Keratinocyte (primary cell): ENCODE measurements around the gene CXCL10. TPM values are rescaled to one million over a fixed set of nuclear protein-coding genes. Genes with fewer than 3 reads are reported as not detected.
"Not testable (repeated sequence)": the region's sequence is repeated elsewhere in the genome, so short reads cannot be mapped to it uniquely, and the experiment has no call there.

ENCODE experiments used
- DNase-seq: peaks from one replicate; pipeline ENCODE4 v3.0.0-alpha.2; 2011; ENCODE audit warnings: low read depth, missing footprints, low spot score
- FAIRE-seq: peaks from 2 replicates; lab custom pipeline; 2011; peaks lifted over from hg19 to GRCh38; lab: Jason Lieb, UNC
- H2AFZ ChIP-seq: 2 replicates; pipeline ENCODE4 v1.6.0; 2012; ENCODE audit warnings: low read length, control low read depth, inconsistent platforms; ENCODE audit not compliant: control insufficient read depth
- H3K27ac ChIP-seq: 2 replicates; pipeline ENCODE4 v1.5.1; 2011; ENCODE audit warnings: low read length; ENCODE audit not compliant: control insufficient read depth, insufficient read depth
- H3K27me3 ChIP-seq: 3 replicates; pipeline ENCODE4 v1.6.0; 2011; ENCODE audit warnings: low read length; ENCODE audit not compliant: control insufficient read depth, insufficient read depth; ENCODE audit errors: extremely low read depth
- H3K36me3 ChIP-seq, 2 experiments: 2 replicates in 1 of 2; 3 replicates in 1 of 2; pipeline ENCODE4 v1.5.1; 2011; ENCODE audit warnings: low read length in 2 of 2, mild to moderate bottlenecking in 1 of 2; ENCODE audit not compliant: control insufficient read depth in 2 of 2, insufficient read depth in 2 of 2; ENCODE audit errors: extremely low read depth in 1 of 2
- H3K4me1 ChIP-seq: 3 replicates; pipeline ENCODE4 v1.5.1; 2011; ENCODE audit warnings: low read length; ENCODE audit not compliant: control insufficient read depth, insufficient read depth; ENCODE audit errors: extremely low read depth
- H3K4me2 ChIP-seq: 3 replicates; pipeline ENCODE4 v1.6.0; 2011; ENCODE audit warnings: low read depth, low read length; ENCODE audit not compliant: control insufficient read depth, insufficient read depth; ENCODE audit errors: extremely low read depth
- H3K4me3 ChIP-seq, 3 experiments: fragments of 200-600 bp in 1 of 3; sonication (generic) in 1 of 3; 2 replicates in 2 of 3; 3 replicates in 1 of 3; pipeline ENCODE4 v1.5.1; 2011 to 2016; ENCODE audit warnings: low read length in 3 of 3, mild to moderate bottlenecking in 3 of 3, control low read depth in 2 of 3, inconsistent platforms in 1 of 3, low read depth in 1 of 3, mixed read lengths in 1 of 3, mixed run types in 1 of 3, moderate library complexity in 1 of 3; ENCODE audit not compliant: control insufficient read depth in 2 of 3, insufficient read depth in 2 of 3; ENCODE audit errors: extremely low read depth in 1 of 3
- H3K79me2 ChIP-seq: 2 replicates; pipeline ENCODE4 v1.6.0; 2012; ENCODE audit warnings: low read length; ENCODE audit not compliant: control insufficient read depth, insufficient read depth
- H3K9ac ChIP-seq: 3 replicates; pipeline ENCODE4 v1.6.0; 2011; ENCODE audit warnings: low read length; ENCODE audit not compliant: control insufficient read depth, insufficient read depth; ENCODE audit errors: extremely low read depth
- H3K9me1 ChIP-seq: 3 replicates; pipeline ENCODE4 v1.6.0; 2011; ENCODE audit warnings: low read length; ENCODE audit not compliant: control insufficient read depth, insufficient read depth; ENCODE audit errors: extremely low read depth
- H3K9me3 ChIP-seq: 2 replicates; pipeline ENCODE4 v1.5.1; 2012; ENCODE audit warnings: low read depth, low read length; ENCODE audit not compliant: control insufficient read depth
- H4K20me1 ChIP-seq: 3 replicates; pipeline ENCODE4 v1.6.0; 2011; ENCODE audit warnings: low read length; ENCODE audit not compliant: control insufficient read depth, insufficient read depth; ENCODE audit errors: extremely low read depth
- EZH2 ChIP-seq: IDR thresholded peaks from one replicate; pipeline ENCODE4 v1.6.1; 2012; ENCODE audit warnings: inconsistent platforms, mild to moderate bottlenecking, low read length, moderate library complexity
- dilution Hi-C: fragments of 300-500 bp; cut with MboI; formaldehyde crosslinking; loops from one replicate; pipeline ENCODE4 v1.7.0; 2020; ENCODE audit warnings: low sequenced_read_pairs; ENCODE audit not compliant: extremely low pct_ligation_motif_present
- polyA plus RNA-seq, 5 experiments: library from polyadenylated mRNA; depleted of rRNA in 3 of 5; stranded (reverse) in 3 of 5; stranded (forward) in 1 of 5; unstranded in 1 of 5; fragments of >200 nt; gene quantifications; 1 replicate in 1 of 5; 2 replicates in 3 of 5; 3 replicates in 1 of 5; pipeline versions ENCODE4 v1.2.1 to v1.2.3, GENCODE V29; 2011 to 2012; ENCODE audit warnings: missing spikeins in 2 of 5, low read depth in 1 of 5, low replicate concordance in 1 of 5
- TF ChIP-seq, protein P1 (sequence below), 3 experiments: IDR thresholded peaks in 1 of 3; conservative IDR thresholded peaks in 1 of 3; optimal IDR thresholded peaks in 1 of 3; 2 replicates in 2 of 3; 3 replicates in 1 of 3; pipeline versions ENCODE3 to v1.5.1; 2011; ENCODE audit warnings: low read length in 3 of 3, mild to moderate bottlenecking in 3 of 3, moderate library complexity in 2 of 3, control low read depth in 1 of 3, inconsistent platforms in 1 of 3; ENCODE audit not compliant: insufficient read depth in 2 of 3; ENCODE audit errors: extremely low read depth in 1 of 3

Gene CXCL10
- polyA plus RNA-seq, 1 donor (not counting 4 experiments of a cell fraction or from before 2014, with no cell fraction given) = 0.72 TPM

DNA sequence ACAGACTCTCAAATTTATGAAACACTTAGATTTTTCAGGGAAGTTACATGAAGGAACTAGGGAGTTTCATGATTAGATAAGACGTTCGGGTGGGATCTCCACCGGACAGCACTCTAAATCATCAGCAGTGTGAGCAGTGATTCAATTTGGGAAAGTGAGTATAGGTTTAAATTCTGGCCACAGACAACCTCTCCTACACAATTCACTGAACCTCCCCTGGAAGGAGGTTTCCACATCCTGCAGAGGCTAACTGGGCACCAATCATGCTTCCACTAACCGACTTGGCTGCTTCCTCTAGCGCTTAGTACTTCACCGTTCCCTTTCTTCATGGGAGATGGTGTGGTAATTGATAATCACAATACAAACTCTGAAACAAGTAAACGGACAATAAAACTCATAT is 21.6 kb downstream of the CXCL10 start:
- no peaks in the 10 kb centered on the region for H3K9me1 ChIP-seq
- no peaks in the 10 kb centered on the region for H3K79me2 ChIP-seq
- dilution Hi-C loops = no loop called here
- H3K4me1 ChIP-seq = no peaks in the 10 kb centered on the region
- H3K4me2 ChIP-seq = no peak overlapping the region
- FAIRE-seq = no peak
- H2AFZ ChIP-seq = no peak overlapping the region
- no peaks in the 10 kb centered on the region for H4K20me1 ChIP-seq
- no peak overlapping the region for H3K4me3 ChIP-seq
- H3K27me3 ChIP-seq = no peaks in the 10 kb centered on the region
- H3K36me3 ChIP-seq = no peaks in the 10 kb centered on the region
- no peak overlapping the region for H3K27ac ChIP-seq
- no peak for DNase-seq
- no peak overlapping the region for H3K9ac ChIP-seq
- TF ChIP-seq, protein P1, sequence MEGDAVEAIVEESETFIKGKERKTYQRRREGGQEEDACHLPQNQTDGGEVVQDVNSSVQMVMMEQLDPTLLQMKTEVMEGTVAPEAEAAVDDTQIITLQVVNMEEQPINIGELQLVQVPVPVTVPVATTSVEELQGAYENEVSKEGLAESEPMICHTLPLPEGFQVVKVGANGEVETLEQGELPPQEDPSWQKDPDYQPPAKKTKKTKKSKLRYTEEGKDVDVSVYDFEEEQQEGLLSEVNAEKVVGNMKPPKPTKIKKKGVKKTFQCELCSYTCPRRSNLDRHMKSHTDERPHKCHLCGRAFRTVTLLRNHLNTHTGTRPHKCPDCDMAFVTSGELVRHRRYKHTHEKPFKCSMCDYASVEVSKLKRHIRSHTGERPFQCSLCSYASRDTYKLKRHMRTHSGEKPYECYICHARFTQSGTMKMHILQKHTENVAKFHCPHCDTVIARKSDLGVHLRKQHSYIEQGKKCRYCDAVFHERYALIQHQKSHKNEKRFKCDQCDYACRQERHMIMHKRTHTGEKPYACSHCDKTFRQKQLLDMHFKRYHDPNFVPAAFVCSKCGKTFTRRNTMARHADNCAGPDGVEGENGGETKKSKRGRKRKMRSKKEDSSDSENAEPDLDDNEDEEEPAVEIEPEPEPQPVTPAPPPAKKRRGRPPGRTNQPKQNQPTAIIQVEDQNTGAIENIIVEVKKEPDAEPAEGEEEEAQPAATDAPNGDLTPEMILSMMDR (optimal IDR thresholded peaks at IDR 0.05 in 1 of 3, IDR thresholded peaks at IDR 0.05 in 1 of 3, conservative IDR thresholded peaks at IDR 0.05 in 1 of 3; ENCODE audit: extremely low read depth in 1 of 3, insufficient read depth in 2 of 3, low read length in 3 of 3) = no peak
- no peak for TF ChIP-seq EZH2
- no peaks in the 10 kb centered on the region for H3K9me3 ChIP-seq

- no peaks in the 10 kb centered on the region for H3K9me1 ChIP-seq
- H3K79me2 ChIP-seq = no peaks in the 10 kb centered on the region
- no peak overlapping the region for H3K9ac ChIP-seq
- H4K20me1 ChIP-seq = no peaks in the 10 kb centered on the region
- DNase-seq (no peak), FAIRE-seq (no peak)
- H3K4me2 ChIP-seq = no peak overlapping the region
- H3K27ac ChIP-seq = no peak overlapping the region
- H3K4me1 ChIP-seq = no peaks in the 10 kb centered on the region
- no peak overlapping the region for H3K4me3 ChIP-seq
- no peak overlapping the region for H2AFZ ChIP-seq
- H3K36me3 ChIP-seq = no peaks in the 10 kb centered on the region
- H3K27me3 ChIP-seq = no peaks in the 10 kb centered on the region
- dilution Hi-C loops = no loop called here
- no peaks in the 10 kb centered on the region for H3K9me3 ChIP-seq
- TF ChIP-seq EZH2 = no peak
- TF ChIP-seq, protein P1 (optimal IDR thresholded peaks at IDR 0.05 in 1 of 3, IDR thresholded peaks at IDR 0.05 in 1 of 3, conservative IDR thresholded peaks at IDR 0.05 in 1 of 3; ENCODE audit: extremely low read depth in 1 of 3, insufficient read depth in 2 of 3, low read length in 3 of 3) = no peak
Observed at GRCh38 chr4:76000279-76000678, 23.0 kb downstream of the CXCL10 start.

DNA sequence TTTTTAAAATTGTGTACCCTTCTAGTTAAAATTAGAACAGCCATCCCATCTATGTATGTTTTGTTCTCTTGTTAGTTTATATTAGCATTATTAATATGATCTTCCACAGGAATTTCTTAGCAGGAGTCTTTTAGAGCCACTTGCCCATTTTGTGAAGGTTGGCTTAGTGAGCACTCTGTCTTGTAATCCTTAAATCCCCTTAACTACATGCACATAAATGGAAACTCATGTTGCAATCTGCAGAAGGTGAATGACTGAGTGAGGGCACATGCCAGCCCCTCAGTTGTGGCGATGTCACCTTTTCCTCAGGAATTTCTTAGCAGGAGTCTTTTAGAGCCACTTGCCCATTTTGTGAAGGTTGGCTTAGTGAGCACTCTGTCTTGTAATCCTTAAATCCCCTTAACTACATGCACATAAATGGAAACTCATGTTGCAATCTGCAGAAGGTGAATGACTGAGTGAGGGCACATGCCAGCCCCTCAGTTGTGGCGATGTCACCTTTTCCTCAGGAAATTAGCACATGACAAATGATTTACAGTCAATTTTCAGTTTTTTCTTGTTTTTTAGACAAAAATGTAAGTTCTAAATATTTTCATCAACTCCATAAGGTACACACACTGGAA is 24.7 kb downstream of the CXCL10 start:
- H3K79me2 ChIP-seq, dilution Hi-C loops, DNase-seq, H3K4me2 ChIP-seq, H3K27me3 ChIP-seq, H3K9ac ChIP-seq, H3K4me1 ChIP-seq, H3K9me1 ChIP-seq, H4K20me1 ChIP-seq, H2AFZ ChIP-seq, H3K27ac ChIP-seq, H3K36me3 ChIP-seq, H3K4me3 ChIP-seq, H3K9me3 ChIP-seq, FAIRE-seq: not testable (repeated sequence)
